GM10266 (cell line): ENCODE results near the gene NTRK3.

Experiments
- DNase-seq: peaks from one replicate; pipeline ENCODE4 v3.0.0; 2012; ENCODE audit errors: extremely low spot score
- TF ChIP-seq, protein P1 (sequence below): IDR thresholded peaks from 2 replicates; pipeline ENCODE4 v1.5.1; 2012; ENCODE audit warnings: mild to moderate bottlenecking, low read depth; ENCODE audit not compliant: control insufficient read depth, insufficient read depth; ENCODE audit errors: missing control alignments

The NTRK3 gene

DNA sequence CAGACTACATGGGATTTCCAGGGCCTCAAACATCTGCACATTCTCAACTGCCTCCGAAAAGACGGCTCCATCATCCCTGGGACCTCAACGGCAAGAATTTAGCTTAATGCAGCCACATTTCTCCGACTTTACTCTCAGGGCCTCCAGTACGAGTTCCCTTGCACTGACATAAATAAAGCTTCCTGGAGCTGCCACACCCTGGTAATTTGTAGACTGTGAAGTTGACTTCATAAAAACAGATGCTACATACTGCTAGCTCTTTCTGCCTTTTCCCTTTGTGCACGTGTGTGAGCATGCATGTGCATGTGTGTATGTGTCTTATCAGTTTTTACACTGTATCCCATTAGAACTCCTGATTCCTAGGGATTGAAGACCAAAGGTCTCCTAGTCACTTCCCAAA, 122.7 kb downstream of the NTRK3 start:
- no peak for DNase-seq
- TF ChIP-seq, protein P1, sequence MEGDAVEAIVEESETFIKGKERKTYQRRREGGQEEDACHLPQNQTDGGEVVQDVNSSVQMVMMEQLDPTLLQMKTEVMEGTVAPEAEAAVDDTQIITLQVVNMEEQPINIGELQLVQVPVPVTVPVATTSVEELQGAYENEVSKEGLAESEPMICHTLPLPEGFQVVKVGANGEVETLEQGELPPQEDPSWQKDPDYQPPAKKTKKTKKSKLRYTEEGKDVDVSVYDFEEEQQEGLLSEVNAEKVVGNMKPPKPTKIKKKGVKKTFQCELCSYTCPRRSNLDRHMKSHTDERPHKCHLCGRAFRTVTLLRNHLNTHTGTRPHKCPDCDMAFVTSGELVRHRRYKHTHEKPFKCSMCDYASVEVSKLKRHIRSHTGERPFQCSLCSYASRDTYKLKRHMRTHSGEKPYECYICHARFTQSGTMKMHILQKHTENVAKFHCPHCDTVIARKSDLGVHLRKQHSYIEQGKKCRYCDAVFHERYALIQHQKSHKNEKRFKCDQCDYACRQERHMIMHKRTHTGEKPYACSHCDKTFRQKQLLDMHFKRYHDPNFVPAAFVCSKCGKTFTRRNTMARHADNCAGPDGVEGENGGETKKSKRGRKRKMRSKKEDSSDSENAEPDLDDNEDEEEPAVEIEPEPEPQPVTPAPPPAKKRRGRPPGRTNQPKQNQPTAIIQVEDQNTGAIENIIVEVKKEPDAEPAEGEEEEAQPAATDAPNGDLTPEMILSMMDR, result no peak

DNA sequence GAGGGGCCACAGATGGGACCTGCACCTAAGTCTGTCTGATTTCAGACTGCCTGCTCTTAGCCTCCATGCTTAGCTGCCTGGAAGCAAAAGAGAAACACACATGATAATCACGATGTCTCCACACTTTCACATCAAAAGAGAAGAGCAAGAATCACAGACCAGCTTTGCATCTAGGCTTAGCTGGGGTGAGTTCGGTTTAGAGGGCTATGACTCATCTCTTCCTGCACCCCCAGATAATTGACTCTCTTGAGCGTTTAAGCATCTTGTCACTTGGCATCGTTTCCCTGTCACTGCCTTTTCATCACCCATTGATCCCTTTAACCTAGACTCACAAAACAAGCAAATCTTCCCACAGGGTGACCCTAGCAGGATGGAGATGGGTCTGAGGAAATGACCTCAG, 124.0 kb downstream of the NTRK3 start:
- DNase-seq, result no peak
- TF ChIP-seq, protein P1, result no peak

DNA sequence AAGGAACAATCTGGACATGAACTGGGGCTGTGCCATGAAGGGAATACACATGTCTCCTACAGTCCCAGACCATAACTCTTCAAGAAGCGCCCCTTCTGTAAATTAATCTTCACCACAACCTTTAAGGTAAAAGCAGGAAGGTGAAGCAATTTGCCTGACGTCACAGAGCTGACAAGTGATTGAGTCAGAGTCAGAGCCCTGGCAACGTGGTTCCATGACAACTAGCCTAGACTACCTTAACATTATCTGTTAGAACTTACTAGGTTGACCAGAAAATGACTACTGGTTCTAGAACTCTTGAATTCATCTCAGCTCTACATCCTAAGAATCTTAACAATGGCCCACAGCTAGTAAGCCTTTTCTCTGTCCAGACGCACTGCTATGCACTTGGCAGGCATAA, 124.6 kb downstream of the NTRK3 start:
- no peak for DNase-seq
- TF ChIP-seq, protein P1, result no peak

DNA sequence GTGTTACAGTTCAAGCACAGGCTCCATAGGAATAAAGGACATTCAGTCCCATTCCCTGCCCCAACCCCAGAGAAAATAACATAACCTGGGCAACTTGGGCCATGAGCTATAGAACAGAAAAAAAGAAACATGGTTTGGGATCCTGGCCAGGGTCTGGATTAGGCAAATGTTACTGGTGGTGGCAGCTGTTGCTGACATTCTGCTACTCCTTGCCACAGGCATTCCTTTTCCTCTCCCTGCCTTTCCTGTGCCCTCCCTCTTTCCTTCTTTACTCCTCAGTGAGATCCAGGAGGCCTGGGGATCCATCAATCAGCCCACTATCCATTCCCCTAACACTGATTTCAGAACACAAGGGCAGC, 129.1 kb downstream of the NTRK3 start:
- TF ChIP-seq, protein P1, result no peak
- DNase-seq, result no peak

DNA sequence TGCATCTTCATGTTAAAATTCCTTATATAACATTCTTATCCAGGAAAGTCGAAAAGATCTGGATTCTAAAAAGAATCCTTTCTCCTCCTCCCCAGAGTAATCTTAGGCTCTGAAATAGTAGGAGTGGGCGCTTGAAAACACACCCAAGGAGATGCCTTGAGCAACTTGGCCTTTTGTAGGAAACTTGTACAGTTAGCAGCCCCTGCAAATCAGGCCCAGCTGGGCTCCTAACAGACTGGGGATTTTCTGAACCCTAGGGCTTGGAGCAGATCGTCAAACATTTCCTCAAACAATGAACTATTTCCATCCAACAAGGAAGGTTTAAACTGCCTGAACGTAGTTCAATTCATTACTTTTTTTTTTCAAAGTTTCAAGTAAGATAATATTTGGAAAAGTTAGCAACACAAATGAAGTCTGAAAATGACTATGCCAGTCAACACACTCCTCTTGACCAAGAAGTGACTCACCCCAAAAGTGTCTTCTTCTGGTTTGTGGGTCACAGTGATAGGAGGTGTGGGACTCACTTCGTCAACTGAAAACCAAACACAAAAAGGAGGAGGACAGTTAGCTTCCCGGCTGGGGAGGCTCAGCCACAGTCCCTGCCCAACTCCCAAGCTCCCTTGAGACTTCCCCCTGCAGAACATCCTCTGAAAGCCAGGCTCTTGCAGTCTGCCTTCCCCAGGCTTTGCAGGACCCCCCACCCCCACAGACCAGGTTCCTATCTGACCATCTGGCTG, 129.7 kb downstream of the NTRK3 start:
- DNase-seq, result no peak
- TF ChIP-seq, protein P1, result no peak

DNA sequence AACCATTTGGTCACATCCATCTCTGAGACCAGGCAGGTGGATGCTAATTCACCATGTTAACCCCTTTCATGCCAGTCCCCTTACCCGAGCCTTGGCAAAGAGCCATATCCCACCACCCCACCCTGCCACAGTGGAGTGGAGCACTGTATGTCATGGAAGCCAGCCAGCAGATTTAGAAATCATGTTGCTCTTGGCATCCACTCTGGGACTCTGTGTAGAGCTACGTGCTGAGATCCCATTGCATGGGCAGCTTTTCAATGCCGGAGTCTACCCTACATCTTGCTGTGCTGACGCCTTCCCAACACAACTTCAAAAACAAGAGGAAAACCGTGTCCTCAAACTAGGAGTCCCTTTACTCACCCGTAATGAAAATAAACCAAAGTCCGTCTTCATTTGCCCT, 131.0 kb downstream of the NTRK3 start:
- TF ChIP-seq, protein P1, result no peak

DNA sequence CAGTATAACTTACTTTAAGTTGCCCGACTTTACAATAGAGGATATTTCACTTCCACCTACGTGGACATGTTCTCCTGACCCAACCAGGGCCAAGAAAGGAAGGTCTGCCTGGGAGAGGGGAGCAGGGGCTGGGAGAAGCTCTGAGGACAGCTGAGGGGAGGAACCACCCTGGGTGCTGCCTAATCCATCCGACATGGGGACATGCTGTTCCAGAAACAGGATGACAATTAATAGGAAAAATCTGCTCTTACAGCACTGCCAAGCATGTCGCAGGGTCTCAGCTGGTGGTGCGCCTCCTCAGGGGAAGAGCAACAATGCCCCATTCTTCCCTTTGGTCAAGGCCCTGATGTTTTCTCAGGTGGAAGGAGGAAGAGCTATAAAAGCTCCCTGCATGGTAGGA, 132.3 kb downstream of the NTRK3 start:
- TF ChIP-seq, protein P1, result no peak
- DNase-seq, result no peak

More for the DNA sequence above, 131.0 kb downstream of the NTRK3 start:
- no peak for DNase-seq
